Inflammatory macrophage treated with lipopolysaccharide for 4 hours (primary cell): ENCODE data around the gene TANGO2.
A peak's percentile ranks its signal among the peaks of the same experiment; 100 is the strongest.
"Not testable (repeated sequence)": the region's sequence is repeated elsewhere in the genome, so short reads cannot be mapped to it uniquely, and the experiment has no call there.

Experiments
- DNase-seq: peaks from one replicate; pipeline ENCODE4 v3.0.0-alpha.2; 2020

The TANGO2 gene

DNA sequence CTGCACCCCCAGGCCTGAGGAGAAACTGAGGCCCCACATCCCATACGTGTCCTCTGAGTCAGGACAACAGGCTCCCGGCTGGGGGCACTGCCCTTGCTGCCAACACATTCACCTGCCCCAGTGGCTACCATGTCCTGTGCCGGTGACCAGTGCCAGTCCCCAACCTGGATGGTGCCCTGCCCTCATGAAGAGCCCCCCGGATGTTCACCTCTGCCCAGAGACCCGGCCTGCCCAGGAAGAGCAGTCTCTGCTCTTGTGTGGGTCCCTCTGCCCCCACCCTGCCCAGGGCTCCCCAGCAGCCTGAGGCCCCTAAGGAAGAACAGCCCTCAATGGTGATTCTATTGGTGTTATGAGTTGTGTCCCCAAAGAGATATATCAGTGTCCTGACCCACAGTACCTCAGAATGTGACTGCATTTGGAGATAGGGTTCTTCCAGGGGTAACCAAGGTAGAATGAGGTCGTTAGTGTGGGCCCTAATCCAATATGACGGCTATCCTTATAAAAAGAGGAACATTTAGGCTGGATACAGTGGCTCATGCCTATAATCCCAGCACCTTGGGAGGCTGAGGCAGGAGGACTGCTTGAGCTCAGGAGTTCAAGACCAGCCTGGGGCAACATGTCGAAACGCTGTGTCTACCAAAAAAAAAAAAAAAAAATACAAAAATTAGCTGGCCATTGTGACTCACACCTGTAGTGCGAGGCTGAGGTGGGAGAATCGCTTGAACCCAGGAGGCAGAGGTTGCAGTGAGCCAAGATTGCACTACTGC is 45.9 kb downstream of the TANGO2 start:
- DNase-seq, result no peak

DNA sequence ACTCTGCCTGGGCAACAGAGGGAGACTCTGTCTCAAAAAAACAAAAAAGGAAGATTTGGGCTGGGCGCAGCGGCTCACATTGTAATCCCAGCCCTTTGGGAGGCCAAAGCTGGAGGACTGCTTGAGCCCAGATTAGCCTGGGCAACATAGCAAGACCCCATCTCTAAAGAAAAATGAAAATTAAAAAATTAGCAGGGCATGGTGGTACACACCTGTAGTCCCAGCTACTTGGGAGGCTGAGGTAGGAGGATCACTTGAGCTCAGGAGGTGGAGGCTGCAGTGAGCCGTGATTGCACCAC is 46.4 kb downstream of the TANGO2 start:
- DNase-seq, result not testable (repeated sequence)

DNA sequence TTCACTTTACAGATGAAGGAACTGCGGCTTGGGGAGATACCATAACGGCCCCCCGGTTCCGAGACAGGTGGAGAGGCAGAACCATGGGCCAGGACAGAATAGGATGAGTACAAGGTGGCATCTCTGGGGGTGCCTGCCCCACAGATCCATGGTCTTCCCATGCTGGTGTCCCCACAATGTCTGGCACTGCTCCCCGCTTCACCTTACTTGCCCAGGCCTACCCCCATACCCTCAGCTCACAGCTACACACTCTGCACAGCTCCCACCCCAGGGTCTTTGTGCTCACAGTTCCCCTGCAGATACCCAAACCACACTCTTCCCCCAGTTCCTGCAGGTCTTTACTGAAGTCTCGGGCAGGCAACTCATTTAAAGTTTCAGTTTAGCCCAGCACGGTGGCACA is 47.7 kb downstream of the TANGO2 start:
- DNase-seq, result no peak

DNA sequence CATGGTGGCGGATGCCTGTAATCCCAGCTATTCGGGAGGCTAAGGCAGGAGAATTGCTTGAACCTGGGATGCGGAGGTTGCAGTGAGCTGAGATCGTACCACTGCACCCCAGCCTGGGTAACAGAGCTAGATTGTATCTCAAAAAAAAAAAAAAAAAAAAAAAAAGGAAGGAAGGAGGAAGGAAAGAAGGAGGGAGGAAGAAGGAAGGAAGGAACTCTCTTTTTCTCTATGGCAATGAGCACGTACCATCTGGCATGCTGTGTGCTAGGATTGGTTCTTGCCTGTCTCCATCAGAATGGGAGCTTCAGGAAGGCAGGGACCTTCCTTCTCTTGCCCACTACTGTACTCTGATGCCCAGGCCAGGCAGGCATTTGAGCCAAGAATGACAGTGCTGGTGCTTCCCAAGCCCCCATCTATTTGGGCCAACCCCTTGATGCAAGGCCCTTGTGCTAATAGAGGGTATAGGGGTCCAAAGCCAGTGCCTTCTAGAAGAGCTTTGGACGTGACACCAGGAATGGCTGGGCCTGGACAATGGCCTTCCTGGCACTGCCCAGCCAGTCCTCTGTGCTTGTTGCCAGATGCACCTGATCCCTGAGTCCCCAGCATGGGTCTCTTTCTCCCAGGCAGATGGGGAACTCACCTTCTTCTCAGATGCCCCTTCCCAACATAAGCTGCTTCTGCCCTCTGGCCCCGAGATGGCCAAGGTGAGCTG is 48.6 kb downstream of the TANGO2 start:
- no peak for DNase-seq

DNA sequence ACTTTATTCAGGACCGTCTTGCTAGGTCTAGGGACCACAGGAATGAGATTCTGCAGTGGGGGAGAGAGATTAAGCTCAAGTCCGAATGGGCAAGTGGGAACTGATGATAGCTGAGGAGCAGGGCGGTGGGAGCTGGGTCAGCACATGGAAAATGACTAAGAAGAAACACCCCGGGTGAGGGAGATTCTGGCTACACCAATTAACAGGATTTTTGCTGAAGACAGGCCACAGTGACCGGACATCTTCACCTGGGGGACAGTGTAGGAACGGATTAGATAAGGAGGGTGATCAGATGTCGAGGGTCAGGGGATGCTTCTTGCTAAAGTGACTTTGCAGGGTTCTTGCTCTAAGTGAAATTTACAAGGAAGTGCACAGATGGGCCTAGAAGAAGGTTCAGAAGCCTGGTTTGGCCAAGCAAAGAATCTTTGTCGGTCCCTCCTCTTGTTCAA is 50.6 kb downstream of the TANGO2 start:
- DNase-seq, result no peak

DNA sequence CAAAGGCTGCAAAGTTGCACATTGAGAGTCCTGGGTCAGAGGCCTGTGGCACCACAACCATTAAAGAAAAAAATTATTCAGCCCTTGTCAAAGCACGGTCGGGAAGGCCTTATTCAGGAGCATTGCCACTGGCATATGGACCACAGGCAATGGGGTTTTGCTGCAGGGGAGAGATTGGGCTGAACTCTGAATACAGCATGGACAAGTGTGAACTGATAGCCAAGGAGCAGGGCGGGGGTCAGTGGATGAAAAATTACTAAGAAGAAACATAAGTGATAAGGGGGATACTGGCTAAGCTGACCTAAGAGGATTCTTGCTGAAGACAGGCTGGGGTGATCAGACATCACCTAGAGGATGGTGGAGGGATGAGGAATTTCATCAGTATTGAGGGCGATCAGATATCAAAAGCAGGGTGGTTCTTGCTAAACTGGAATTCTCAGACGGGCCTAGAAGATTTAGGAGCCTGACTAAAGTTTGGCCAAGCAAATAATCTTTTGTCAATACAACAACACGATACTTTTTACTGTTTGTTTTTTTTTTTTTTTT is 55.8 kb downstream of the TANGO2 start:
- no peak for DNase-seq

DNA sequence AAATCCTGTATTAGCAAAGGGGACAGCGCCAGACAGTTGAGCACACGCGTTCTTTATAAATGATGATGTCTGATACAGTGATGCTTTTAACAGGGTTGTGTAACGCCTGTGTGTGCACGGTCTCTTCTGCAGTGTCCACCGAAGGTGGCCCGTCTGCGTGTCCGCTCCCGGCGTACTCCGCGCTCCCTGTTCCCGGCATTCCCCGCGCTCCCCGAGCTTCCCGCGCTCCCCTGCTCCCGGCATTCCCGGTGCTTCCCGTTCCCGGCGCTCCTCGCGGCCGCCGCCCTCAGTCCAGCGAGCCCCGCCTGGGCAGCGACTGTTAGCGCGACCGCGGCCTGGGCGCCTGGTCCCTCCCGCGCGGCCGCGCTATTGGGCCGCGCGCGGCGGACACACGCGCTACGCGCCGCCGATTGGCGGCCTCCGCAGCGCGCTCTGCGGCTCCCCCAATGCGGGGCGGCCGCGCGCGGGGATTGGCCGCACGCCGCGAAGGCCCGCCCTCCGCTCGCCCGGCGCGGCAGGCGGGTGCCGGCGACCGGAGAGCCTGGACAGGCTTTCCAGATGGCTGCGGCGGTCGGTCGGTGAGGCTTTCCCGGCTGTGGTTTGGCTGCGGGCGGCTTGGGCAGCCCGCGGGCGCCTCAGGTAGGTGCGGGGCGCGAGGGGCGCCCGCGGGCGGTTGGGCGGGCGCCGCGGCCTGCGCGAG is 59.0 kb downstream of the TANGO2 start, which contains the start of gene DGCR8:
TSS of gene DGCR8 (plus strand) at position 497 of the 700 bp plus-strand sequence. CDS start 5,723 bp downstream, outside the sequence.
- DNase-seq, result peak; percentile 91

DNA sequence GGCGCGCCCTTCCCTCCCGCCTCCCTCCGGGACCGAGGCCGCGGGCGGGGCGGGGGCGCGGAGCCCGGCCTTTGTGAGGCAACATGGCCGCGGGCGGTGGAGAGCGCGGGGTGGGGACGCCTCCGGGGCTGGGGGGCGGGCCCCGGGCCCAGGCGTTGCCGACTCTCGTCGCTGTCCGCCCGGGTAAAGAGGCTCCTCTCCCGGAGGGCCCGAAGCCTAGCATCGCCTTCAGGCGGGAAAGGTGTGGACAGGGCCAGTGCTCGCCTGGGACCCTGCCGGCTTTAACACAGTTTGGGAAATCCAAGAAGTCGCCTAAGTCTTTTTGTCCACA is 59.5 kb downstream of the TANGO2 start:
- peak; percentile 56 for DNase-seq

DNA sequence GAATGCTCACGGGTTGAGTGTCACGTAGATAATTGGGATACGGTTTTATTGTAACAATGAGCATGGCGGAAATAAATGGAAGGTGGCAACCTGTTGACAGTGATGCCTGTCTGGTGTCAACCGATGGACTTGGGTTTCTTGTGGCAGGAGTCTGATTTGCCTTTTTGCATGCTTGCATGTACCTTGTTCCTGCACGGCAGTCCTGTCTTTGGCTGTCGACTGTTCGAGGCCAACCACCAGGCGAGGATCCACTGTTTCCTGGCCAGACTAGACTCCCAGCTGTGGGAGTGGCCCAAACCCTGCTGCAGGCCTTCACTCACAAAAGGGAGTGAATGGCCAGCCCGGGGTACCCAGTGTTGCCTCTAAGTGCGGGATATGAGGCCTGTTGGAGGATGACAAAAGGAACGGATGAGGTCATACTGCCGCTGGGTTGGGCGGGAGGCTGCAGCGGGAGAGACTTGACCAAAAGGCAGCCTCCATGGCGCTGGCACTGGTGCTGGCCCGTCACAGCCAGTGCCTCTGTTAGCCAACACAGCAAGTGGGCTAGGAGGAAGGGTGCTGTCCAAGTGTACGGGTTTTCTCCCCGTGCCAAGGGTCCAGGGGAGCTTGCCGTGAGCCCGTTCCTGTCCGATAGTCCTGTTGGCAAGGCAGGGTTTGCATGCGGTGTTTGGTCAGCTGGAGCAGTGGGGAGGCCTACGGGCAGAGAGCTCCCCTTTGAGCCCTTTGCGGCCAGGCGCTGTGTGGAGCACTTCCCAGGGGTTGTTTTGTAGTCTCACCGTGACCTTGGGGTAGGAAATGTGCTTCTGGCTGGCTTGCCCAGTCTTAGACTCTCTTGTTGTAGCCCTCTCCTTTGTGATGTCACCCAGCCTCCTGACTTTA is 60.1 kb downstream of the TANGO2 start:
- DNase-seq, result peak; percentile 5

DNA sequence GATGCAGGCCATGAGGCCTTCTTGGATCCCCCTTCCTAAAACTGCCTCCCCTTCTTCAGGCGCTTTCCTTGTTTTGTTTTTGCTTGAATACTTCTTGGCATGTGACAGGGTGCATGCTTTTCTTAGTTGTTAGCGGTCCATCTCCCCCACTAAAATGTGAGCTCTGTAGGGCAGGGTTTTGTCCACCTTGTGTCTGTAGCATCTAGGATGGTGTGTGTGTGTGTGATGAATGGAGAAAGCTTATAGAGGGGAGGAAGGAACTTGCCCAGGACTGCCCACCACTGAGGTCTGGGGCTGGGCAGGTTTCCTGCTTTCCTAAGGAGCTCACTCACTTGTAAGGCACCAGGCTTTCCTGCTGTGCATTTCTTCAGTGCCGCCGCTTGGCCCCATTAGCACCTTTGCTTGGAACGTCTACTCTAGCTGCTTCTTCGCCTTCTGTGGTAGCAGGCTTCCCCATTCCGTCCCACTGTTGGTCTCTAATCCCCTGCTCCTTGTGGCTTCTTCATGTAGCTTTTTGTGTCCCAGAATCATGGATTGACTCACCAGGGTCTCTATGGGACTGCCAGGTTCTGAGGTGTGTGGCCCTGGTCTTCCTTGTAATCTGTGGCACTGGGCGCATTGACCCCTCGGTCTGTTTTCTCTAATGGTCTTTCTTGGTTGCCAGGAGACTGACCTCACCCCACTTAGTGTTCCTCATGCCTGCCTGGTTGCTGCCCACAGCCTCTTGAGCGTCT is 62.4 kb downstream of the TANGO2 start:
- no peak for DNase-seq

DNA sequence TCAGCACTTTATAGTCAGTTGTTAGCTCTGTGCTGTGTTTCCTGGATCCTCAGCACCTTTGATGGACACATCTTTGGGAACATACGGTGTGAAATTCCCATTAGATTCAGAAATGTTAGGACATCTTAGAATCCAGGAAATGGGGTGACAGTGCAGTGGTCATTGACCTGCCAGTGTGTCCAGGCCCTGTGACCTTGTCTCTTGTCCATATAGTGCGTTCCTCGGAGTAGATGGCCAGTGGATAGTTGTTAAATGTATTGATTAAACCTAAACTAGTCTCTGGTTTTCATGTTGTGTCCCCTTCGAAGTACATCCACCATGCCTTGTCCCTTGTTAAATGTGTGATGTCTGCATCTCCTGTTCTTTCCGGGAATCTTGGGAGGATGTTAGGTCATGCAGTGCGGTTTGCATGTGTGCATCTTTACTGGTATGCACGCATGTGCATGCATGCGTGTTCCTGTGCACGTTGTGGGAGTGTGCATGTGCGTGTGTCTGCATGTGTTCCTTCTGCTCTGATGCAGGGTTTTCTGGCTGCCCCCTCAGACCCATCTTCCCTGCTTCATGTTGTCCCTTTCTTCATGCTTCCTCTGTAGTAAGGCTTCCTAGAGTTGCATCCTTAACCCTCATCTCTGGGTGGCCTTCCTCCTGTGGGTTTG is 63.1 kb downstream of the TANGO2 start:
- no peak for DNase-seq

DNA sequence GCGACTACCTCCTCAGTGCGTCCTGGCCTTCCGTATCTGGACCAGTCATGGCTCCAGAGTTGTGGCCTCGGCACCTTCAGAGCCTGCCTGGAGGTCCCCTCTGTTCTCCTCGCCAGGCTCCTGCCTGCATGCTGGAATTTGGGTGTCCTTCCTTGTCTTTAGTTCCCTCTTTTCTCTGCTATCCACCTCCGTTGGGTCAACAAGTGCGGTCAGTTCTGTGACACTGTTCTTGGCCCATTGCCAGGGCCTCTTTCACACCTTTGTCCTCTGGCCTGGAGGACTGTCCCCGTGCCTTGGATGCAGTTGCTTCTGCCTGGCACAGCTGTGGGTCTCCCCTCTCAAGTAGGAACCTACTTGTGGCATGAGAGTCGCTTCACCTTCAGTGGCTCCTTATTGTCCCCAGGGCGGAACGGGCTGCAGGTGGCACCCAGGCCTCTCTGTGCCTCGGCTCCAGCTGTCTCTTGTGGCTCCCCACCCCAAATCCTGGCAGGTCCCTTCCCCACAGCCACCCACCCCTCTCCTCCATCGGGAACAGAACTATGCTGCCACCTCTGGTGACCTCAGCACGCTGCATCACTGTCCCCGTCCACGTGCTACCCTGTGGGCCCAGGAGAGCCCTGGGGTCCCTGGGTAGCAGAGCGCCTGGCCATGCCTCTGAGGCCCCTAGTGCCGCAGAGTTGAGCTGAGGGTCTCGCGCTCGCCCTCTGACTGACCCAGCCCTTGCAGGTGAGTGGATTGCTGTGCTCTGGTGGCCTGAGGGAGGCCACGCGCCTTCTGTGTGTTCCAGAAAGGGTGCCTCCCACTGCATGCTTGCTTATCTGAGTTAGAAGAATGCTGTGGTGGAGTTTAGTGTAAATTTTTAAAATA is 63.9 kb downstream of the TANGO2 start:
- no peak for DNase-seq

DNA sequence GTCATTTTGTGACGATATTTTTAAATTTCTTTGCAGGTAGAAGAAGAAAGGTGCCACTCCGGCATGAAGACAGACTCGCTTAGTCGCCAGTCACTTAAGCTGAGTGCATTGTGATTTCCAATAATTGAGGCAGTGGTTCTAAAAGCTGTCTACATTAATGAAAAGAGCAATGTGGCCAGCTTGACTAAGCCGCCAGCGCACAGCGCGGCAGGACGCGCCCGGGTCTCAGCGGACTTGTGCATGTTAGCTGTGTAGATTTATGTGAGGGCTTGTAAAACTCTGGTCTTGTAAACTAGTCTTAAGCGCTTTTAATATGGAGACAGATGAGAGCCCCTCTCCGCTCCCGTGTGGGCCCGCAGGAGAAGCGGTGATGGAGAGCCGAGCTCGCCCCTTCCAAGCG is 64.7 kb downstream of the TANGO2 start:
- no peak for DNase-seq

DNA sequence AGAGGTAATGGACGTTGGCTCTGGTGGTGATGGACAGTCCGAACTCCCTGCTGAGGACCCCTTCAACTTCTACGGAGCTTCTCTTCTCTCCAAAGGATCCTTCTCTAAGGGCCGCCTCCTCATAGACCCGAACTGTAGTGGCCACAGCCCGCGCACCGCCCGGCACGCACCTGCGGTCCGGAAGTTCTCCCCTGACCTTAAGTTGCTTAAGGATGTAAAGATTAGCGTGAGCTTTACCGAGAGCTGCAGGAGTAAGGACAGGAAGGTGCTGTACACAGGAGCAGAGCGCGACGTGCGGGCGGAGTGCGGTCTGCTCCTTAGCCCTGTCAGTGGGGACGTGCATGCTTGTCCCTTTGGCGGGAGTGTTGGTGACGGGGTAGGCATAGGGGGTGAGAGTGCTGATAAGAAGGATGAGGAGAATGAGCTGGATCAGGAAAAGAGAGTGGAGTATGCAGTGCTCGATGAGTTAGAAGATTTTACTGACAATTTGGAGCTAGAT is 65.2 kb downstream of the TANGO2 start:
- no peak for DNase-seq

DNA sequence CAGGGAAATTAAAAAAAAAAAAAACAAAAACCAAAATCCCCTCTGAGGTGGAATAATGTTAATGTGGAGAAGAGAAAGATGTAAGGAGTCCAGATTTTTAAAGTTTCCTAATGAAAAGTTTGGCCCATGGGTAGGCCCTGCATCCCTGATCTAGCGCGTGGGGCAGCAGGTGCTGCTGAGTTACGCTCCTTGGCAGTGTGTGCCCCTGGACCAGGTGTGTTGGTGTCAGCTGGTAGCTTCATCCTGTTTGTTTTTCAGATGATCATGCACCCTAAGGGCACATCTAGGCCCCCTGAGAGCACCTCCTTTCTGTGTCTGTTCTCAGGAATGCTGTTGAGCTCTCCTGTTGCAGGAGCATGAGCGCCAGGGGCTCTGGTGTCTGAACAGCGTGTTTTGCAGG is 65.9 kb downstream of the TANGO2 start:
- no peak for DNase-seq

DNA sequence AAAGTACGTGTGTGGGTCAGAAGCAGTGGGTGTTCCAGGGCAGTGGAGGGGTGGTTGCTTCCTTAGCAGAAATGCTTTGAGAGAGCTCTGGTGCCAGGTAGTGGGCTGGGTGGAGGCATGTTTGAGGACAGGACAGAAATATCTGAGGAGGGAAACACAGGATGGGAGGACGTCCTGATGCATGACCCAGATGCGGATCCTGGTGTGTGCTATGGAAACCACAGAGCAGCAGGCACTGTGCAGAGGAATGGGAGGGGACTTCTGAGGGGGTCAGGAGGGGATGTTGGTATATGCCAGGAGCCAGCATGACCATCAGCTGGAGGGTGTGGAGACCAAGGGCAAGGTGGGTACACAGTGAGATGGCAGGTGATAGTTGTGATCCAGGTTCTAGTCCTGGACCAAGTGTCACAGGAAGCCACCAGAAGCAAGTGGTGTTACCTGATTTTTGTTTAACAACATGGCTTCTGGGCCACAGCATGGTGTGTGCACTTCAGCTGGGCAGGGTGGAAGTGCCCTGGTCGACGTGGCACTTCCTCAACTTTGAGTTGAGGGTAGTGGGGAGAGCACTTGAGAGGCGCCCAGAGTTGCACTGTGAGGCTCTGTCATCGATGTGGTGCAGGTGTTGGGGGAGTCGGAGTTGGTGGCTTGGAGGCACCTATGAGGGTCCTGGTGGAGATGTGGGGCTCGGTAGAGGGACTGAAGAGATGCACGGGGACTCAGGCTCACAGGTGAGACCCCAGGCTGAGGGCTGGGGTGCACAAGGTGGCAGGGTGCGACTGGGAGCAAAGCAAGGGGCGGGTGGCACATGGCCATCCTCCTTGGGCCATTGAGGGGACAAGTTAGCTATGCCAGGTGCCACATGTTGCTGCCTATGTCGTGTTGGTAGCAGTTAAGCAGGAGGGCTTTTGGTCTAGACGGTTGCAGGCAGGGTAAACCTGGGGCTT is 66.7 kb downstream of the TANGO2 start:
- DNase-seq, result no peak

DNA sequence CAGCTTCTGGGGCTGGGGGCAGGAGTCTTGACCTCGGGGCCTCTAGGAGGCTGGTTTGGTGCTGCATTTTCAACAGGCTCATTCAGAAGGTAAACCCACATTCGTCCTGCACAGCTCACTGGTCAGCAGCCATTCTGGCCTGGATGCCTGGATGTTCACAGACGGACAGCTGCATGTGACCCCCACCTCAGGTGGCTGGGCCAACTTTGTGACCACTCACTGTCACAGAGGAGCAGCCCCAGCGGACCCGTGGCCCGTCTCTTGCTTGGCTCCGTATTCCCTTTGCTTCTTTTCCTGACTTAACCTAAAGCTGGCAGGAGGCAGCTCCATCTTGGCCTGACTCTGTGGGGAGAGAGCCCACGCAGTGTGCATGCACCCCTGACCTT is 67.3 kb downstream of the TANGO2 start:
- DNase-seq, result no peak

DNA sequence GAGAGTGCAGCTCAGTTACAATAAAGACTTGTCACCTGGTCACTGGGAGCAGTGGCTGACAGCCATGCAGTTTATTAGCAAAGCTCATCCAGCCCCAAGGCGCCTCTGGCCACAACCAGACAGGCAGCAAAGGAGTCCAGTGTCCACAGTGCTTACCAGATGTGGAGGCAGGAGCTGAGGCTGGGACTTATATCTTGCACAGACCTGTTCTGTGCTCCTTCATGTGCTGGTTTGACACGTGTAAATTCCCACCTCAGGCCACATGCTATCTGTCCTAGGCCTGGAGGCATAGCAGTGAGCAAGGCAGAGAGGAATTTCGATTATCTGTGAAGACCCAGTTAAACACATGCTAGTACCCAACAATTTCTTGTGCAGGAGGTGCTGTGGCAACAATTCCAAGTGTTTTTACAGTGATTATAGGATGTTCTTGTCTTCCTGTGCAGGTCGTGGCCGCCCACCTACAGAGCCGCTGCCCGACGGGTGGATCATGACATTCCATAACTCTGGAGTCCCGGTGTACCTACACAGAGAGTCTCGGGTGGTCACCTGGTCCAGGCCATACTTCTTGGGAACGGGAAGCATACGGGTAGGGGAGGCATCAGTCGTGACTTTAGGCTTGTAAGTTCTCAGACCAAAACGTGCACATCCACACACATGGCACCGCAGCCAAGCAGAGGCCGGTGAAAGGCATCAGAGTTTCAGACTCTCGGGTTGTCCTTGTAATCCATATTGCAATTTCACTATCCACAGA is 68.5 kb downstream of the TANGO2 start:
- no peak for DNase-seq
